SK-N-SH (cell line): ENCODE measurements around the gene CCR5. TPM values are rescaled to one million over a fixed set of nuclear protein-coding genes. Genes with fewer than 3 reads are reported as not detected.

ENCODE experiments used
- CTCF ChIA-PET: fragments of 300-600, 350-600 bp; formaldehyde crosslinking; extraction: SDS; loops from one replicate; lab custom pipeline; 2021; lab: Yijun Ruan, JAX
- POLR2A ChIA-PET: fragments of 350-600 bp; sonication (Branson Sonifier 250); formaldehyde crosslinking; extraction: SDS; loops from one replicate; lab custom pipeline; 2020; ENCODE audit warnings: antibody characterized with exemption, inconsistent platforms; lab: Yijun Ruan, JAX
- DNase-seq: peaks from one replicate; pipeline ENCODE4 v3.0.0; 2012
- H2AFZ ChIP-seq: fragments of 200-600 bp; sonication (generic); 2 replicates; pipeline ENCODE4 v1.8.1; 2016; ENCODE audit warnings: antibody characterized with exemption, mild to moderate bottlenecking, low read depth
- H3F3A ChIP-seq: fragments of 200-600 bp; sonication (generic); replicated peaks from 2 replicates; pipeline ENCODE3; 2016; ENCODE audit warnings: antibody characterized with exemption, mild to moderate bottlenecking; ENCODE audit not compliant: insufficient read depth
- H3K27ac ChIP-seq, 2 experiments: fragments of 200-500 bp in 1 of 2; fragments of 200-600 bp in 1 of 2; sonication (Bioruptor generic) in 1 of 2; sonication (generic), shearing (Covaris generic) in 1 of 2; 2 replicates each; pipeline versions ENCODE4 v1.5.1 to v1.6.1; 2014 to 2016; ENCODE audit warnings: low read depth in 2 of 2, inconsistent platforms in 1 of 2, low read length in 1 of 2, mild to moderate bottlenecking in 1 of 2, mixed read lengths in 1 of 2
- H3K27me3 ChIP-seq: fragments of 200-600 bp; sonication (generic), shearing (Covaris generic); 2 replicates; pipeline ENCODE4 v1.6.1; 2016; ENCODE audit warnings: mixed run types; ENCODE audit not compliant: insufficient read depth
- H3K36me3 ChIP-seq, 2 experiments: fragments of 200-500 bp in 1 of 2; fragments of 200-600 bp in 1 of 2; sonication (Bioruptor generic) in 1 of 2; sonication (generic) in 1 of 2; replicated peaks in 1 of 2; 2 replicates each; pipeline versions ENCODE3 to v1.5.1; 2014 to 2016; ENCODE audit warnings: low read length in 1 of 2, mild to moderate bottlenecking in 1 of 2; ENCODE audit not compliant: insufficient read depth in 2 of 2, control insufficient read depth in 1 of 2
- H3K4me1 ChIP-seq, 2 experiments: fragments of 200-500 bp in 1 of 2; fragments of 200-600 bp in 1 of 2; sonication (Bioruptor generic) in 1 of 2; sonication (generic), shearing (Covaris generic) in 1 of 2; 2 replicates each; pipeline versions ENCODE4 v1.5.1 to v1.6.1; 2014 to 2016; ENCODE audit warnings: low read depth in 1 of 2, low read length in 1 of 2, mixed run types in 1 of 2; ENCODE audit not compliant: insufficient read depth in 2 of 2, control insufficient read depth in 1 of 2
- H3K4me2 ChIP-seq: fragments of 200-600 bp; sonication (generic), shearing (Covaris generic); 2 replicates; pipeline ENCODE4 v1.6.1; 2017; ENCODE audit warnings: mixed run types
- H3K4me3 ChIP-seq, 2 experiments: fragments of 200-500 bp in 1 of 2; fragments of 200-600 bp in 1 of 2; sonication (Bioruptor generic) in 1 of 2; sonication (generic), shearing (Covaris generic) in 1 of 2; 2 replicates each; pipeline versions ENCODE4 v1.5.1 to v1.8.1; 2014 to 2016; ENCODE audit warnings: low read depth in 2 of 2, inconsistent platforms in 1 of 2, low read length in 1 of 2, mild to moderate bottlenecking in 1 of 2, mixed read lengths in 1 of 2, moderate library complexity in 1 of 2
- H3K79me2 ChIP-seq: fragments of 200-600 bp; sonication (generic); 2 replicates; pipeline ENCODE4 v1.8.1; 2017; ENCODE audit warnings: mild to moderate bottlenecking; ENCODE audit not compliant: insufficient read depth
- H3K9ac ChIP-seq: fragments of 200-600 bp; sonication (generic); 2 replicates; pipeline ENCODE4 v1.6.1; 2017; ENCODE audit warnings: mixed run types
- H3K9me2 ChIP-seq: fragments of 200-600 bp; sonication (generic); 2 replicates; pipeline ENCODE4 v1.6.1; 2017; ENCODE audit warnings: mixed run types
- H3K9me3 ChIP-seq: fragments of 200-600 bp; sonication (generic); 2 replicates; pipeline ENCODE4 v1.6.1; 2017; ENCODE audit warnings: mixed run types, mild to moderate bottlenecking, moderate library complexity
- H4K20me1 ChIP-seq: fragments of 200-600 bp; sonication (generic); 2 replicates; pipeline ENCODE4 v1.6.1; 2017; ENCODE audit warnings: mild to moderate bottlenecking, mixed run types; ENCODE audit not compliant: insufficient read depth
- CHD2 ChIP-seq: fragments of 150-350 bp; IDR thresholded peaks from 2 replicates; pipeline ENCODE4 v1.6.1; 2018; ENCODE audit warnings: low read length; ENCODE audit not compliant: partially characterized antibody
- ELF1 ChIP-seq: IDR thresholded peaks from 2 replicates; pipeline ENCODE4 v1.4.0; 2012
- EP300 ChIP-seq, 2 experiments: IDR thresholded peaks; 2 replicates each; pipeline versions ENCODE4 v1.4.0 to v1.6.1; 2012; ENCODE audit warnings: borderline replicate concordance in 1 of 2, low read depth in 1 of 2, low read length in 1 of 2
- EZH2phosphoT487 ChIP-seq: fragments of 200-600 bp; sonication (generic); IDR thresholded peaks from 2 replicates; pipeline ENCODE4 v1.6.1; 2017; ENCODE audit warnings: low read depth, mixed run types, mild to moderate bottlenecking, antibody characterized with exemption, moderate library complexity, borderline replicate concordance
- FOXJ3 ChIP-seq: sonication (generic); formaldehyde crosslinking; IDR thresholded peaks from 2 replicates; pipeline ENCODE4 v1.5.1; 2020; ENCODE audit warnings: mild to moderate bottlenecking, missing genetic modification reagents
- JUND ChIP-seq: IDR thresholded peaks from 2 replicates; pipeline ENCODE4 v1.4.0; 2012
- POLR2AphosphoS5 ChIP-seq: IDR thresholded peaks from 2 replicates; pipeline ENCODE4 v1.6.1; 2012; ENCODE audit warnings: low read depth, low read length
- RAD21 ChIP-seq: IDR thresholded peaks from 2 replicates; pipeline ENCODE4 v1.6.1; 2012; ENCODE audit warnings: mild to moderate bottlenecking, low read length
- RCOR1 ChIP-seq: fragments of 150-350 bp; IDR thresholded peaks from 2 replicates; pipeline ENCODE4 v1.6.1; 2017; ENCODE audit warnings: antibody characterized with exemption, low read length
- TCF12 ChIP-seq: IDR thresholded peaks from 2 replicates; pipeline ENCODE4 v1.4.0; 2012
- YY1 ChIP-seq: IDR thresholded peaks from 2 replicates; pipeline ENCODE4 v1.4.0; 2012; ENCODE audit warnings: low read depth, mild to moderate bottlenecking
- WGBS: methylation state at CpG from one replicate; pipeline ENCODE4 v1.1.6; 2017; ENCODE audit warnings: low lambda C conversion rate; 5-methylcytosine and 5-hydroxymethylcytosine counted together
- polyA plus RNA-seq, 3 experiments: library from polyadenylated mRNA; depleted of rRNA; stranded (reverse); fragments of >200 nt; gene quantifications; 2 replicates each; pipeline ENCODE4 v1.2.3, GENCODE V29; 2012
- TF ChIP-seq, protein P1 (sequence below): IDR thresholded peaks from 2 replicates; pipeline ENCODE4; 2012
- TF ChIP-seq, protein P2 (sequence below): IDR thresholded peaks from 2 replicates; pipeline ENCODE4 v1.4.0; 2012; ENCODE audit warnings: low read depth, borderline replicate concordance
- TF ChIP-seq, protein P3 (sequence below): IDR thresholded peaks from 2 replicates; pipeline ENCODE4 v1.6.1; 2012; ENCODE audit warnings: mild to moderate bottlenecking, low read depth, low read length, moderate library complexity
- TF ChIP-seq, protein P4 (sequence below): IDR thresholded peaks from 2 replicates; pipeline ENCODE4 v1.4.0; 2012; ENCODE audit warnings: low read depth

CCR5 gene
- polyA plus RNA-seq, 1 of the 3 experiments (the other 2 are of a cell fraction): not detected

DNA sequence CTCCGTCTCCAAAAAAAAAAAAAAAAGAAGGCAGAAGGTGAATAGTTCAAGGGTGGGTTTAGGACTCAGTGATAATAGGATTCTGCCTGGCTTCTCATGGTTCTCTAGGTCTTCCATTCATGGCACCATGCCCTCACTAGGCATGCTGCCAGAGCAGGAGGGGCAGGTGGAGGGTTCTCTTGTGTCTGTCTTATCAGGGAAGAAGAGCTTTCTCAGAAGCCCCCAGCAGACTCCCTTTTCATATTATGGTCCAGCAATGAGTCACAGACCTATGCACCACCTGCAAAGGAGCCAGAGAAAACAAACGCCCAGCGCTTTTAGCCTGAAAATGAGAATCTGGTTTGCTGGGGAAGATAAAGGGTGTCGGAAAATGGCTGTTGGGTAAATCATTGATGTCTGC, 13.8 kb upstream of the CCR5 start (continued):
- TF ChIP-seq, protein P1, sequence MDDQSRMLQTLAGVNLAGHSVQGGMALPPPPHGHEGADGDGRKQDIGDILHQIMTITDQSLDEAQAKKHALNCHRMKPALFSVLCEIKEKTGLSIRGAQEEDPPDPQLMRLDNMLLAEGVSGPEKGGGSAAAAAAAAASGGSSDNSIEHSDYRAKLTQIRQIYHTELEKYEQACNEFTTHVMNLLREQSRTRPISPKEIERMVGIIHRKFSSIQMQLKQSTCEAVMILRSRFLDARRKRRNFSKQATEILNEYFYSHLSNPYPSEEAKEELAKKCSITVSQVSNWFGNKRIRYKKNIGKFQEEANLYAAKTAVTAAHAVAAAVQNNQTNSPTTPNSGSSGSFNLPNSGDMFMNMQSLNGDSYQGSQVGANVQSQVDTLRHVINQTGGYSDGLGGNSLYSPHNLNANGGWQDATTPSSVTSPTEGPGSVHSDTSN: no peak
- TF ChIP-seq ELF1 (no peak), EP300 (IDR thresholded peaks at IDR 0.05; ENCODE audit: borderline replicate concordance in 1 of 2, low read depth in 1 of 2, low read length in 1 of 2) (no peak)

DNA sequence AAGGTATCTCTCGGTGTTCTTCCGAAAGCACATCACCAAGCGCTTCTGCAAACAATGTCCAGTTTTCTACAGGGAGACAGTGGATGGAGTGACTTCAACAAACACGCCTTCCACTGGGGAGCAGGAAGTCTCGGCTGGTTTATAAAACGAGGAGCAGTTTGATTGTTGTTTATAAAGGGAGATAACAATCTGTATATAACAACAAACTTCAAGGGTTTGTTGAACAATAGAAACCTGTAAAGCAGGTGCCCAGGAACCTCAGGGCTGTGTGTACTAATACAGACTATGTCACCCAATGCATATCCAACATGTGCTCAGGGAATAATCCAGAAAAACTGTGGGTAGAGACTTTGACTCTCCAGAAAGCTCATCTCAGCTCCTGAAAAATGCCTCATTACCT, 12.3 kb upstream of the CCR5 start:
- no peak overlapping the region for H3K4me3 ChIP-seq
- no peaks in the 10 kb centered on the region for H3K9me2 ChIP-seq
- no peak overlapping the region for H3K27ac ChIP-seq
- CTCF ChIA-PET: no interaction called here
- DNase-seq: no peak
- H3K27me3 ChIP-seq: peaks cover 30% of the 10 kb centered on the region; the same call in 1 of the 2 replicates
- no peaks in the 10 kb centered on the region for H3K79me2 ChIP-seq
- no peaks in the 10 kb centered on the region for H3K9me3 ChIP-seq
- H3K36me3 ChIP-seq: no peaks in the 10 kb centered on the region
- no peak overlapping the region for H2AFZ ChIP-seq
- H4K20me1 ChIP-seq: no peaks in the 10 kb centered on the region
- WGBS: 21% methylated on average over 6 of the region's 6 CpGs
- H3K4me2 ChIP-seq: no peak overlapping the region
- no peak for TF ChIP-seq JUND
- TF ChIP-seq, protein P2, sequence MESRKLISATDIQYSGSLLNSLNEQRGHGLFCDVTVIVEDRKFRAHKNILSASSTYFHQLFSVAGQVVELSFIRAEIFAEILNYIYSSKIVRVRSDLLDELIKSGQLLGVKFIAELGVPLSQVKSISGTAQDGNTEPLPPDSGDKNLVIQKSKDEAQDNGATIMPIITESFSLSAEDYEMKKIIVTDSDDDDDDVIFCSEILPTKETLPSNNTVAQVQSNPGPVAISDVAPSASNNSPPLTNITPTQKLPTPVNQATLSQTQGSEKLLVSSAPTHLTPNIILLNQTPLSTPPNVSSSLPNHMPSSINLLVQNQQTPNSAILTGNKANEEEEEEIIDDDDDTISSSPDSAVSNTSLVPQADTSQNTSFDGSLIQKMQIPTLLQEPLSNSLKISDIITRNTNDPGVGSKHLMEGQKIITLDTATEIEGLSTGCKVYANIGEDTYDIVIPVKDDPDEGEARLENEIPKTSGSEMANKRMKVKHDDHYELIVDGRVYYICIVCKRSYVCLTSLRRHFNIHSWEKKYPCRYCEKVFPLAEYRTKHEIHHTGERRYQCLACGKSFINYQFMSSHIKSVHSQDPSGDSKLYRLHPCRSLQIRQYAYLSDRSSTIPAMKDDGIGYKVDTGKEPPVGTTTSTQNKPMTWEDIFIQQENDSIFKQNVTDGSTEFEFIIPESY: no peak
- TF ChIP-seq FOXJ3 (CRISPR knock-in tag): no peak
- TF ChIP-seq, all 33 proteins: peak for 0
- POLR2A ChIA-PET: no interaction called here
- no peaks in the 10 kb centered on the region; a peak in 1 of 4 replicates for H3K4me1 ChIP-seq
- no peaks in the 10 kb centered on the region for H3F3A ChIP-seq
- H3K9ac ChIP-seq: no peak overlapping the region

DNA sequence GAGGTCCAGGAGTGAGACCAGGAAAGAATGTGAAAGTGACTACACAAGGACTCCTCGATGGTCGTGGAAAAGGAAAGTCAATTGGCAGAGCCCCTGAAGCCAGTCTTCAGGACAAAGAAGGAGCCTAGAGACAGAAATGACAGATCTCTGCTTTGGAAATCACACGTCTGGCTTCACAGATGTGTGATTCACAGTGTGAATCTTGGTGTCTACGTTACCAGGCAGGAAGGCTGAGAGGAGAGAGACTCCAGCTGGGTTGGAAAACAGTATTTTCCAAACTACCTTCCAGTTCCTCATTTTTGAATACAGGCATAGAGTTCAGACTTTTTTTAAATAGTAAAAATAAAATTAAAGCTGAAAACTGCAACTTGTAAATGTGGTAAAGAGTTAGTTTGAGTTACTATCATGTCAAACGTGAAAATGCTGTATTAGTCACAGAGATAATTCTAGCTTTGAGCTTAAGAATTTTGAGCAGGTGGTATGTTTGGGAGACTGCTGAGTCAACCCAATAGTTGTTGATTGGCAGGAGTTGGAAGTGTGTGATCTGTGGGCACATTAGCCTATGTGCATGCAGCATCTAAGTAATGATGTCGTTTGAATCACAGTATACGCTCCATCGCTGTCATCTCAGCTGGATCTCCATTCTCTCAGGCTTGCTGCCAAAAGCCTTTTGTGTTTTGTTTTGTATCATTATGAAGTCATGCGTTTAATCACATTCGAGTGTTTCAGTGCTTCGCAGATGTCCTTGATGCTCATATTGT, 10.8 kb upstream of the CCR5 start:
- no peak overlapping the region for H3K27ac ChIP-seq
- CTCF ChIA-PET: interaction anchor here (0.7 to 1.0 kb wide), 3 partner anchors 9 to 107 kb away, joined by 3 read pairs; no protein-coding TSS in a partner anchor
- H3K4me2 ChIP-seq: no peak overlapping the region
- H3K36me3 ChIP-seq: no peaks in the 10 kb centered on the region
- no peak for DNase-seq
- H4K20me1 ChIP-seq: no peaks in the 10 kb centered on the region
- H3K9me3 ChIP-seq: no peaks in the 10 kb centered on the region
- no peaks in the 10 kb centered on the region for H3K9me2 ChIP-seq
- no peaks in the 10 kb centered on the region for H3F3A ChIP-seq
- H2AFZ ChIP-seq: no peak overlapping the region
- no peaks in the 10 kb centered on the region for H3K79me2 ChIP-seq
- no peak overlapping the region for H3K4me3 ChIP-seq
- no peaks in the 10 kb centered on the region; a peak in 1 of 4 replicates for H3K4me1 ChIP-seq
- POLR2A ChIA-PET: no interaction called here
- H3K27me3 ChIP-seq: peaks cover 30% of the 10 kb centered on the region; the same call in 1 of the 2 replicates
- no peak overlapping the region for H3K9ac ChIP-seq
- 6% methylated on average over 11 of the region's 11 CpGs for WGBS
- TF ChIP-seq, protein P3, sequence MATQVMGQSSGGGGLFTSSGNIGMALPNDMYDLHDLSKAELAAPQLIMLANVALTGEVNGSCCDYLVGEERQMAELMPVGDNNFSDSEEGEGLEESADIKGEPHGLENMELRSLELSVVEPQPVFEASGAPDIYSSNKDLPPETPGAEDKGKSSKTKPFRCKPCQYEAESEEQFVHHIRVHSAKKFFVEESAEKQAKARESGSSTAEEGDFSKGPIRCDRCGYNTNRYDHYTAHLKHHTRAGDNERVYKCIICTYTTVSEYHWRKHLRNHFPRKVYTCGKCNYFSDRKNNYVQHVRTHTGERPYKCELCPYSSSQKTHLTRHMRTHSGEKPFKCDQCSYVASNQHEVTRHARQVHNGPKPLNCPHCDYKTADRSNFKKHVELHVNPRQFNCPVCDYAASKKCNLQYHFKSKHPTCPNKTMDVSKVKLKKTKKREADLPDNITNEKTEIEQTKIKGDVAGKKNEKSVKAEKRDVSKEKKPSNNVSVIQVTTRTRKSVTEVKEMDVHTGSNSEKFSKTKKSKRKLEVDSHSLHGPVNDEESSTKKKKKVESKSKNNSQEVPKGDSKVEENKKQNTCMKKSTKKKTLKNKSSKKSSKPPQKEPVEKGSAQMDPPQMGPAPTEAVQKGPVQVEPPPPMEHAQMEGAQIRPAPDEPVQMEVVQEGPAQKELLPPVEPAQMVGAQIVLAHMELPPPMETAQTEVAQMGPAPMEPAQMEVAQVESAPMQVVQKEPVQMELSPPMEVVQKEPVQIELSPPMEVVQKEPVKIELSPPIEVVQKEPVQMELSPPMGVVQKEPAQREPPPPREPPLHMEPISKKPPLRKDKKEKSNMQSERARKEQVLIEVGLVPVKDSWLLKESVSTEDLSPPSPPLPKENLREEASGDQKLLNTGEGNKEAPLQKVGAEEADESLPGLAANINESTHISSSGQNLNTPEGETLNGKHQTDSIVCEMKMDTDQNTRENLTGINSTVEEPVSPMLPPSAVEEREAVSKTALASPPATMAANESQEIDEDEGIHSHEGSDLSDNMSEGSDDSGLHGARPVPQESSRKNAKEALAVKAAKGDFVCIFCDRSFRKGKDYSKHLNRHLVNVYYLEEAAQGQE: no peak
- TF ChIP-seq CHD2: no peak
- no peak for TF ChIP-seq POLR2AphosphoS5
- no peak for TF ChIP-seq RAD21
- TF ChIP-seq RCOR1: no peak
- TF ChIP-seq FOXJ3 (CRISPR knock-in tag): no peak
- TF ChIP-seq TCF12: no peak
- TF ChIP-seq YY1: no peak
- TF ChIP-seq, protein P4, sequence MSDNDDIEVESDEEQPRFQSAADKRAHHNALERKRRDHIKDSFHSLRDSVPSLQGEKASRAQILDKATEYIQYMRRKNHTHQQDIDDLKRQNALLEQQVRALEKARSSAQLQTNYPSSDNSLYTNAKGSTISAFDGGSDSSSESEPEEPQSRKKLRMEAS: no peak
- TF ChIP-seq, protein P2: no peak
- TF ChIP-seq EZH2phosphoT487: no peak
